ENCODE data around the gene CHMP5. TPM values are rescaled to one million over a fixed set of nuclear protein-coding genes. Genes with fewer than 3 reads are reported as not detected.

CHMP5 gene
- total RNA-seq (10 to 100 TPM; 53.1 to 59.0 TPM), polyA plus RNA-seq (100 to 1,000 TPM in 1 of 2 donors, 10 to 100 TPM in 1; 71.1 to 141 TPM)
- long read RNA-seq, donor 1, transcript CHMP5-201 (8 exons, 1,477 nt), result major isoform, 222 of 244 reads
- long read RNA-seq, donor 1, partial matches to known transcripts, result 10 of 244 reads
- long read RNA-seq, donor 1, other reads (novel, unspliced or antisense), result 11 of 244 reads
- long read RNA-seq, donor 2, transcript CHMP5-201 (8 exons, 1,477 nt), result major isoform, 49 of 52 reads
- long read RNA-seq, donor 2, partial matches to known transcripts, result 1 of 52 reads
- long read RNA-seq, donor 2, other reads (novel, unspliced or antisense), result 2 of 52 reads

DNA sequence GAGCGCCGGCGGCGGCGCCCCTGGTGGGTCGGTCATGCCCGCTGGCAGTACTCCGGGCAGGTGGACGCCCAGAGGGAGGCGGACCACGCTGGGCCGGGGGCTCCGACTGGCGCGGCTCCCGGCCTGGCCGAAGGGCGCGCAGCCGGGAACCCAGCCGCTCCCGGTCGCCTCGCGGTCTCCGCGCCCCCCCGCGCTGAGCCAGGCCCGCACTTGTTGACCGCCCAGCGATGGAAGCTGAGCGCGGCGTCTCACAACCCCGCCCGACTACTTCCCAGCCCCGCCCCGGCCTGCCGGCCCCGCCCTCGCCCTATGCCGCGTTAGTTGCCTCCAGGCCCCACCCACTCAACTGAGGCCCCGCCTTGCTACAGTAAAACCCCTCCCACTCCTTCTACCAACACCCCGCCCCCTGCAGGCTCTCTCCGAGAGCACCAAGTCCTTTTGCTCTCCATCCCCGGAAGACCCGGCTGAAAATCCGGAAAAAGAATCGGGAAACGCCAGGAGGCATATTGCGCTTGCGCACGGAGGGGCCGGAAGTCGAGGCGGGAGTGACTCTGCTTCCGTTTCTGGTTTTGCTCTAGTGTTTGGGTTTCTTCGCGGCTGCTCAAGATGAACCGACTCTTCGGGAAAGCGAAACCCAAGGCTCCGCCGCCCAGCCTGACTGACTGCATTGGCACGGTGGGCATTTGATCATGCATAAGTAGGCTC, at the start of gene CHMP5, which contains the start of gene BAG1:
CHMP5 (plus strand) TSS at position 577 of the 705 bp plus-strand sequence; CDS start at position 607, 30 bp downstream.
BAG1 (minus strand) TSS at position 236 of the 705 bp plus-strand sequence.
- peak; percentile 99 for ATAC-seq (ENCODE audit: low FRiP score)
- H3K9me3 ChIP-seq (ENCODE audit: control insufficient read depth, low read length), result no peaks in the 10 kb centered on the region
- peaks cover 0 to 2% of the 10 kb centered on the region in 2 donors for H3K36me3 ChIP-seq (ENCODE audit: control insufficient read depth in 1 of 2, insufficient read depth in 2 of 2, low read length in 1 of 2)
- peak; percentile 99 to 100 for DNase-seq
- peak within 1 kb of the TSS in 1 of 2 donors; percentile 85 for H3K27ac ChIP-seq (ENCODE audit: low read depth in 1 of 2, low read length in 2 of 2)
- H3K27me3 ChIP-seq (ENCODE audit: control insufficient read depth in 1 of 2, insufficient read depth in 2 of 2, low read length in 1 of 2), result no peaks in the 10 kb centered on the region
- WGBS, 2 donors, result 0 to 1% methylated on average over 56 to 67 of the region's 67 CpGs
- intact Hi-C loops (cut with DNase I), result loop anchor here in 1 of 2 donors (1.0 kb wide), 1 partner anchor 26 kb away; the partner anchor contains the start of gene NFX1
- peak within 1 kb of the TSS; percentile 61 to 77 for H3K4me3 ChIP-seq (ENCODE audit: low read length in 2 of 2)
- peaks cover 0 to 2% of the 10 kb centered on the region in 2 donors for H3K4me1 ChIP-seq (ENCODE audit: control insufficient read depth in 1 of 2, insufficient read depth in 2 of 2, low read length in 2 of 2)

DNA sequence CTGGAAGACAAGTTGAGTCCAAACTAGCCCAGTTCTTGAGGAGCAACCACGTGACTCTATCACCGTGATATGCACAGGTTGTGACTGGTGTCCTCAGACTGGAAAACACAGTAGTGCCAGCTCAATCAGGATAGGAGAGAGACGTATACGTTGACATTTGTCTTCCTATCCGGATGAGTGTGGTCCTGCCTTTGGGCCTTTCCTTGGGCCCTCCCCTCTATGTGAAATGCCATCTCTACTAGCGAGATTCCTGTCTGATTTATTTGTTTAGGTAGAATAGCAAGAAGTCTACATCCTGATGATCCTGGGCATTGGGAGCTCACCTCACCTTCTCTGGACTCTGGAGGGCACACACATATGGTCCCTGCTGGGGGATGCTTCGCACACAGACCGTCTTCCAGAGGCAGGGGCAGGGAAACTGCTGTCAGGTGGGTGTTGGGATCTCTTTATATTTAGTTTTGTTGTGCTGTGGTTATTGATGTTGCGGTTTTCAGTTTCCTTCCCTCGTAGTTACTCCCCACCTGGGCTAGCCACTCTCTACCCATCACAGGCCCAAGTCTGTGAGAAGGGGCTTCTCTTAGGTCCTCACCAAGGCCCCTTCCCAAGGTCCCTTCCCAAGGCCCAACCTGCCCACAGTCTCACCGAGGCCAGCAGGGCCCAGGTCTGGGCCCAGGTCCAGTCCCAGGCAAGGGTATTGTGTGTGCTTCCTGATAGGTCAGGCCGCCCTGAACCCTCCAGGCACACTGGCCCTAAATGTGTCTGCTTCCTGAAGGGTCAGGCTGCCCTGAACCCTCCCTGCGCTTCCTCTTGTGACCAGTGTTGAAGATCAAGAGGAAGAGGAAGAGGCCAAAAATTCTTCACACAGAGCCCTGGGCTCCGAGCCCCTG, 43.9 kb upstream of the CHMP5 start:
- ATAC-seq (ENCODE audit: low FRiP score) (peak; percentile 52), DNase-seq (peak in 1 of 2 donors; percentile 60)
- H3K27ac ChIP-seq (ENCODE audit: low read depth in 1 of 2, low read length in 2 of 2), result no peak overlapping the region
- H3K27me3 ChIP-seq (ENCODE audit: control insufficient read depth in 1 of 2, insufficient read depth in 2 of 2, low read length in 1 of 2), result no peaks in the 10 kb centered on the region
- WGBS, 2 donors, result 88 to 89% methylated on average over 14 of the region's 14 CpGs
- no peaks in the 10 kb centered on the region for H3K36me3 ChIP-seq (ENCODE audit: control insufficient read depth in 1 of 2, insufficient read depth in 2 of 2, low read length in 1 of 2)
- no peaks in the 10 kb centered on the region for H3K9me3 ChIP-seq (ENCODE audit: control insufficient read depth, low read length)
- no peaks in the 10 kb centered on the region for H3K4me1 ChIP-seq (ENCODE audit: control insufficient read depth in 1 of 2, insufficient read depth in 2 of 2, low read length in 2 of 2)
- intact Hi-C loops (cut with DNase I), result no loop called here
- H3K4me3 ChIP-seq (ENCODE audit: low read length in 2 of 2), result no peak overlapping the region

DNA sequence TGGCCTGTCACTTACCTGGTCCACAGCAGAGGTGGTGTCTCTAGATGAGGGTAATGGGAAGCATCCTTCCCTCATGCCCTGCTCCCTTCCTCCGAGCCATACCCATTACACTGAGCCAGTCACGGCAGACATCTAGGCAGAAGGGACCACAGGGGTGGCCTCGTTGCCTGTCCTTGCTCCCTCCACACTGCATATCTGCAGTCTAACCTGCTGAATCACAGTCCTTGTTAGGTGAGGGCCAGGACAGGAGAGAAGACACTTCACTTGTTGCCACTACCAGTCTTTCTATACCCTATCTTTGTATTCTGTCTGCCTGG, 43.3 kb upstream of the CHMP5 start:
- H3K36me3 ChIP-seq (ENCODE audit: control insufficient read depth in 1 of 2, insufficient read depth in 2 of 2, low read length in 1 of 2), result no peaks in the 10 kb centered on the region
- no peak overlapping the region for H3K27ac ChIP-seq (ENCODE audit: low read depth in 1 of 2, low read length in 2 of 2)
- no peaks in the 10 kb centered on the region for H3K9me3 ChIP-seq (ENCODE audit: control insufficient read depth, low read length)
- no peaks in the 10 kb centered on the region for H3K4me1 ChIP-seq (ENCODE audit: control insufficient read depth in 1 of 2, insufficient read depth in 2 of 2, low read length in 2 of 2)
- no peak for DNase-seq
- H3K27me3 ChIP-seq (ENCODE audit: control insufficient read depth in 1 of 2, insufficient read depth in 2 of 2, low read length in 1 of 2), result no peaks in the 10 kb centered on the region
- intact Hi-C loops (cut with DNase I), result no loop called here
- 91 to 98% methylated on average over 3 of the region's 3 CpGs for WGBS, 2 donors
- ATAC-seq (ENCODE audit: low FRiP score), result peak; percentile 34
- H3K4me3 ChIP-seq (ENCODE audit: low read length in 2 of 2), result no peak overlapping the region

DNA sequence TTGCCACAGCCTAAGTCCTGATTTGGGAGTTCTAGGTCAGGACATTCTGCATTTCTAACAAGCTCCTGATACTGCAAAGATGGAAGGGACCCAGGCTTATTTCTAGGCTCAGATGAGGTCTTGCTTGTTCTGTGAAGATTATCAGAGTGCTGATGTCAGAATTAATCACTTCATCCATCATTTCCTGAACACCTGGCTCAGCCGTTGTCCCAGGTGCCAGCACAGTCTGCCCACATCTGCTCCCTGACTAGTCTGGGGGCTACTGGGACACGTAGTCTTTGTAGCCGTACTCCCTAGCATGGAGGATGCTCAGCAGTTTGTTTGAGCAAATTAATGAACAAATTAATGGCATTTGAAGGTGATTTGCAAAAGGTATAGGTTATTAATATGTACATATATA, 42.8 kb upstream of the CHMP5 start:
- ATAC-seq (ENCODE audit: low FRiP score), result no peak

GRCh38 chr9:33223696-33224095, 41.2 kb upstream of the CHMP5 start:
- no peaks in the 10 kb centered on the region for H3K27me3 ChIP-seq (ENCODE audit: control insufficient read depth in 1 of 2, insufficient read depth in 2 of 2, low read length in 1 of 2)
- no peaks in the 10 kb centered on the region for H3K9me3 ChIP-seq (ENCODE audit: control insufficient read depth, low read length)
- DNase-seq (no peak), ATAC-seq (ENCODE audit: low FRiP score) (no peak)
- intact Hi-C loops (cut with DNase I), result loop anchor here in 1 of 2 donors (2.0 kb wide), 1 partner anchor 59 kb away; no protein-coding TSS in a partner anchor
- no peak overlapping the region for H3K27ac ChIP-seq (ENCODE audit: low read depth in 1 of 2, low read length in 2 of 2)
- no peaks in the 10 kb centered on the region for H3K36me3 ChIP-seq (ENCODE audit: control insufficient read depth in 1 of 2, insufficient read depth in 2 of 2, low read length in 1 of 2)
- no peak overlapping the region for H3K4me3 ChIP-seq (ENCODE audit: low read length in 2 of 2)
- 60 to 80% methylated on average over 1 of the region's 1 CpG for WGBS, 2 donors
- no peaks in the 10 kb centered on the region for H3K4me1 ChIP-seq (ENCODE audit: control insufficient read depth in 1 of 2, insufficient read depth in 2 of 2, low read length in 2 of 2)

More for the DNA sequence above, 42.8 kb upstream of the CHMP5 start:
- Histone ChIP-seq H3K4me3 (ENCODE audit: low read length in 2 of 2) (no peak overlapping the region), H3K9me3 (ENCODE audit: control insufficient read depth, low read length) (no peaks in the 10 kb centered on the region), H3K27me3 (ENCODE audit: control insufficient read depth in 1 of 2, insufficient read depth in 2 of 2, low read length in 1 of 2) (no peaks in the 10 kb centered on the region), H3K36me3 (ENCODE audit: control insufficient read depth in 1 of 2, insufficient read depth in 2 of 2, low read length in 1 of 2) (no peaks in the 10 kb centered on the region), H3K4me1 (ENCODE audit: control insufficient read depth in 1 of 2, insufficient read depth in 2 of 2, low read length in 2 of 2) (no peaks in the 10 kb centered on the region), H3K27ac (ENCODE audit: low read depth in 1 of 2, low read length in 2 of 2) (no peak overlapping the region)
- 86 to 90% methylated on average over 3 of the region's 3 CpGs for WGBS, 2 donors
- no peak for DNase-seq
- intact Hi-C loops (cut with DNase I), result no loop called here

DNA sequence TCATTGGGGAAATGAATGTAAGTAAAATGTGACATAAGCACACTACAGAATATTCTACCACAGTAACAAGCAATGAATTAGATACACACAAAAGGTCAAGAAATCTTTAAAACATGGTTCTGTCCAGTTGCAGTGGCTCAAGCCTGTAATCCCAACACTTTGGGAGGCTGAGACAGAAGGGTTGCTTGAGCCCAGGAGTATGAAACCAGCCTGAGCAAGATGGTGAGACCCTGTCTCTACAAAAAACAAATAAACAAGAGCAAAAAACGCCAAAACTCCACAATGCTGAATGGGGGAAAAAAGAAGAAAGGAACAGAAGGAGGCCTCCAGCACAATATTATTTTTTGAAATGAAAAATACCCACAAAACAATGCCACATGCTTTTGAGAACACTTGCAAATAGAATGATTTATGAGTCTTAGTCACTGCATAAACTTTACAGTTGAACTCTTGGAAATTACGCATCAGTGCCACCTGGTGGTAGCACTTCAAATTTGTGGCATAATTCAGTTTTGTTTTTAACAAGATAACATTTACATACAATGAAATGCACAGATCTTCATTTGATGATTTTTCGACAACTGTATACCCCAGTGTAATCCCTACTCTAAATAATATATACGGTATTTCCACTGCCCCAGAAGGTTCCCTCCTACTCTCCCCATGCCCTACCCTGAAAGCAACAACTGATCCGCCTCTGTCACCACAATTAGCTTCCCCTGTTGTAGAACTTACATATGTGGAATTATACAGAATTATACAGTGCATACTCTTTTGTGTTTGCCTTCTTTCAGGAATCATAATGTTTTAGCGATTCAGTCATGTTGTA, 39.3 kb upstream of the CHMP5 start:
- peak; percentile 72 for ATAC-seq (ENCODE audit: low FRiP score)
- no peaks in the 10 kb centered on the region for H3K27me3 ChIP-seq (ENCODE audit: control insufficient read depth in 1 of 2, insufficient read depth in 2 of 2, low read length in 1 of 2)
- 18 to 20% methylated on average over 6 of the region's 6 CpGs for WGBS, 2 donors
- no peaks in the 10 kb centered on the region for H3K36me3 ChIP-seq (ENCODE audit: control insufficient read depth in 1 of 2, insufficient read depth in 2 of 2, low read length in 1 of 2)
- no peaks in the 10 kb centered on the region for H3K9me3 ChIP-seq (ENCODE audit: control insufficient read depth, low read length)
- intact Hi-C loops (cut with DNase I), result loop anchor here (1.0 to 2.0 kb wide), 2 partner anchors 61 to 144 kb away; no protein-coding TSS in a partner anchor
- no peak overlapping the region for H3K4me3 ChIP-seq (ENCODE audit: low read length in 2 of 2)
- DNase-seq, result no peak
- no peaks in the 10 kb centered on the region for H3K4me1 ChIP-seq (ENCODE audit: control insufficient read depth in 1 of 2, insufficient read depth in 2 of 2, low read length in 2 of 2)
- H3K27ac ChIP-seq (ENCODE audit: low read depth in 1 of 2, low read length in 2 of 2), result no peak overlapping the region

DNA sequence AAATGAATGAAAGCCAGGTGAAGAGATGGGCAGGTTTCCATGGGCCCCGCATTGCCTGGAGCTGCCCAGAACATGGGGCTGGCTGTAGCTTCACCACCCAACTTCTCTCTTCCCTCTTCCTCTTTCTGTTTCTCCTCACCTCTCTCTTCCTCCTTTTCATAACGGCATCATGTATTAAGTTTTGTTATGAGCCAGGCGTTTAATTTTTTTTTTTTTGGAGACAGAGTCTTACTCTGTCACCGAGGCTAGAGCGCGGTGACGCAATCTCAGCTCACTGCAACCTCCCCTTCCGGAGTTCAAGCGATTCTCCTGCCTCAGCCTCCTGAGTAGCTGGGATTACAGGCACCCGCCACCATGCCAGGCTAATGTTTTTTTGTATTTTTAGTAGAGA, 37.8 kb upstream of the CHMP5 start:
- intact Hi-C loops (cut with DNase I), result no loop called here
- no peak overlapping the region for H3K27ac ChIP-seq (ENCODE audit: low read depth in 1 of 2, low read length in 2 of 2)
- no peak overlapping the region for H3K4me3 ChIP-seq (ENCODE audit: low read length in 2 of 2)
- H3K27me3 ChIP-seq (ENCODE audit: control insufficient read depth in 1 of 2, insufficient read depth in 2 of 2, low read length in 1 of 2), result no peaks in the 10 kb centered on the region
- WGBS, 2 donors, result 88 to 90% methylated on average over 10 of the region's 10 CpGs
- H3K36me3 ChIP-seq (ENCODE audit: control insufficient read depth in 1 of 2, insufficient read depth in 2 of 2, low read length in 1 of 2), result no peaks in the 10 kb centered on the region
- H3K9me3 ChIP-seq (ENCODE audit: control insufficient read depth, low read length), result no peaks in the 10 kb centered on the region
- peak in 1 of 2 donors; percentile 86 for DNase-seq
- H3K4me1 ChIP-seq (ENCODE audit: control insufficient read depth in 1 of 2, insufficient read depth in 2 of 2, low read length in 2 of 2), result no peaks in the 10 kb centered on the region
- no peak for ATAC-seq (ENCODE audit: low FRiP score)

DNA sequence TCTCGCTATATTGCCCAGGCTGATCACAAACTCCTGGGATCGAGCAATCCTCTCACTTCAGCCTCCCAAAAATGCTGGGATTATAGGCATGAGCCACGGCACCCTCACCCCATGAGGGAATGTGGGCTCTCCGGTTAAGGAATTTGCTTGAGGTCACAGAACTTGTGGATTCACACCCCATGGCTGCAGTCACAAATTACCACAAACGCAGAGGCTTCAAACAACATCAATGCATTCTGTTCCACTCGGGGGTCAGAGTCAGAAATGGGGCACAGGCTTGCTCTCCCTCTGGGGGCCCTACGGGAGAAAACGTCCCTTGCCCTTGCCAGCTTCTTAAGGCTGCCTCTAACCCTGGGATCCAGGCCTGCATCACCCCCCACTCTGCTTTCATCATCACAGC, 37.1 kb upstream of the CHMP5 start:
- intact Hi-C loops (cut with DNase I), result no loop called here
- H3K4me3 ChIP-seq (ENCODE audit: low read length in 2 of 2), result no peak overlapping the region
- no peak for ATAC-seq (ENCODE audit: low FRiP score)
- no peaks in the 10 kb centered on the region for H3K9me3 ChIP-seq (ENCODE audit: control insufficient read depth, low read length)
- DNase-seq, result no peak
- 80 to 83% methylated on average over 8 of the region's 8 CpGs for WGBS, 2 donors
- no peak overlapping the region for H3K27ac ChIP-seq (ENCODE audit: low read depth in 1 of 2, low read length in 2 of 2)
- H3K36me3 ChIP-seq (ENCODE audit: control insufficient read depth in 1 of 2, insufficient read depth in 2 of 2, low read length in 1 of 2), result no peaks in the 10 kb centered on the region
- no peaks in the 10 kb centered on the region for H3K27me3 ChIP-seq (ENCODE audit: control insufficient read depth in 1 of 2, insufficient read depth in 2 of 2, low read length in 1 of 2)
- no peaks in the 10 kb centered on the region for H3K4me1 ChIP-seq (ENCODE audit: control insufficient read depth in 1 of 2, insufficient read depth in 2 of 2, low read length in 2 of 2)
